IPS-NIHi7 (cell line): ENCODE results near the gene RETREG3.

ENCODE experiments used
- DNase-seq: peaks from one replicate; pipeline ENCODE4 v3.0.0; 2012; ENCODE audit warnings: mixed read lengths; ENCODE audit errors: extremely low spot score

RETREG3 gene

GRCh38 chr17:42531455-42532354 is 77.5 kb downstream of the RETREG3 start:
- peak; percentile 59 for DNase-seq

- DNase-seq = no peak
These were observed 78.2 kb downstream of the RETREG3 start for GRCh38 chr17:42530952-42531454.
